ENCODE results near the gene CHIC1.
"Not testable (repeated sequence)": the region's sequence is repeated elsewhere in the genome, so short reads cannot be mapped to it uniquely, and the experiment has no call there.

CHIC1 gene

GRCh38 chrX:73581002-73581628 is 18.1 kb downstream of the CHIC1 start:
- Histone ChIP-seq H4K20me1 (0 out of 2 replicates have a peak, but pooled peaks cover 5% of the 10 kb centered on the region), H3K27me3 (peaks cover 57% of the 10 kb centered on the region), H3K9ac (no peak overlapping the region), H3K4me2 (no peak overlapping the region), H3K4me1 (no peaks in the 10 kb centered on the region), H3K36me3 (no peaks in the 10 kb centered on the region), H3K4me3 (no peak overlapping the region), H3K27ac (no peak overlapping the region), H3K9me3 (no peaks in the 10 kb centered on the region)
- no peak for TF ChIP-seq Cebpa-rat (IDR thresholded peaks at IDR 0.05)

DNA sequence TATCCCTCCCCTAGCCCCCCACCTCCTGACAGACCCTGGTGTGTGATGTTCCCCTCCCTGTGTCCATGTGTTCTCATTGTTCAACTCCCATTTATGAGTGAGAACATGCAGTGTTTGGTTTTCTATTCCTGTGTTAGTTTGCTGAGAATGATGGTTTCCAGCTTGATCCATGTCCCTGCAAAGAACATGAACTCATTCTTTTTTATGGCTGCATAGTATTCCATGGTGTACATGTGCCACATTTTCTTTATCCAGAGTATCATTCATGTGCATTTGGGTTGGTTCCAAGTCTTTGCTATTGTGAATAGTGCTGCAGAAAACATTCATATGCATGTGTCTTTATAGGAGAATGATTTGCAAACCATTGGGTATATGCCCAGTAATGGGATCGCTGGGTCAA is 34.8 kb downstream of the CHIC1 start:
- H4K20me1 ChIP-seq, H3K4me1 ChIP-seq, H3K27ac ChIP-seq, H3K36me3 ChIP-seq, H3K4me2 ChIP-seq, H3K4me3 ChIP-seq, H3K9ac ChIP-seq: not testable (repeated sequence)
- Histone ChIP-seq H3K9me3 (peaks cover 11% of the 10 kb centered on the region; the same call in 1 of the 2 replicates), H3K27me3 (peaks cover 23% of the 10 kb centered on the region; the same call in 1 of the 2 replicates)

DNA sequence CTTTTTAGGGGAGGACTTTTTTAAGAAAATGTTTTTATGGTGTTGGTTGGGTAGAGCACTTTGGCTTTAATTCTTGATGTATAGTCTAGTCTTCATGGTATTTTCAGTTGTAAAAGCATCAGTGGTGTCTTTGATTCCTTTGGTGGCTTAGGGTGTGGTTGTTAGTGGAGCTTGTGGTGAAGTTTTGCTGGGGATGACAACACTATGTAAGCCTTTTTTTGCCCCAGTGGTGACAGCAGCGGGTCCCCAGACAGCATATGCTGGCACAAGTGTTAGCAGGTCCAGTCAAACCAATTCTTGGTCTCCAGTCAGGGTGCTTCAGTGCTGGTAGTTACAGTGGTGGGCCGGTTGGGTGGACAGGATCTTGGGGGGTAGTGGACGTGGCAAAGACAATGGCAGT is 52.0 kb downstream of the CHIC1 start:
- peaks cover 19% of the 10 kb centered on the region for H3K4me1 ChIP-seq
- TF ChIP-seq Cebpa-rat (IDR thresholded peaks at IDR 0.05) = no peak
- H3K4me3 ChIP-seq = no peak overlapping the region
- H3K9me3 ChIP-seq = peaks cover 48% of the 10 kb centered on the region
- no peak overlapping the region for H3K4me2 ChIP-seq
- no peak overlapping the region for H3K9ac ChIP-seq
- H4K20me1 ChIP-seq = 0 out of 2 replicates have a peak, but pooled peaks cover 7% of the 10 kb centered on the region
- H3K27me3 ChIP-seq = peaks cover 43% of the 10 kb centered on the region
- no peak overlapping the region for H3K27ac ChIP-seq
- H3K36me3 ChIP-seq = 0 out of 2 replicates have a peak, but pooled peaks cover 8% of the 10 kb centered on the region

- not testable (repeated sequence) for H3K27ac ChIP-seq, H3K4me2 ChIP-seq, H3K4me1 ChIP-seq, H3K36me3 ChIP-seq, H3K4me3 ChIP-seq, H3K9ac ChIP-seq, H4K20me1 ChIP-seq
- Histone ChIP-seq H3K27me3 (peaks cover 24% of the 10 kb centered on the region; the same call in 1 of the 2 replicates), H3K9me3 (peaks cover 64% of the 10 kb centered on the region)
These were observed 78.7 kb downstream of the CHIC1 start for GRCh38 chrX:73641669-73642068.

DNA sequence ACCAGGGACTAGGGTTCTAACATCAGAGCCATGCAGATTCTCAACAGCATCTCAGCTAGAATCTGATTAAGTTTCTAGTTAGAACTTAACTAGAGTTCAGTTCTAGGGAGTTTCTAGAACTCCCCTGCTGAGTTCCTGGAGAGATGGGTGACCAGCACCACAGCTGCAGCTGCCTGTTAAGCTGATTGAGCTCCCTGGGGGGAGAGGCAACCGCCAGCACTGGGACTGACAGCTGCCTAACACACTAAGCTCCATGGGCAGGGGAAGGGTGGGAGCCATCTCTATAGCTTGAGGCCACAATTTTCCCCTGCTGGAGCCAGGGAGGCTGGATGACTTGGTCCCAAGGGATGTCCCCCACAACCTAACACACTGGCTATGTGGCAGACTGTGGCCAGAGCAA is 84.2 kb downstream of the CHIC1 start:
- peak overlapping the region; percentile 62; the same call in 1 of the 2 replicates for H3K27ac ChIP-seq
- H3K9me3 ChIP-seq = peaks cover 62% of the 10 kb centered on the region
- peaks cover 12% of the 10 kb centered on the region for H3K4me1 ChIP-seq
- H3K9ac ChIP-seq = no peak overlapping the region
- no peak for TF ChIP-seq Cebpa-rat (IDR thresholded peaks at IDR 0.05)
- peak overlapping the region; percentile 57 for H3K4me2 ChIP-seq
- H4K20me1 ChIP-seq = no peaks in the 10 kb centered on the region
- no peaks in the 10 kb centered on the region for H3K36me3 ChIP-seq
- H3K27me3 ChIP-seq = peaks cover 50% of the 10 kb centered on the region
- no peak overlapping the region for H3K4me3 ChIP-seq

DNA sequence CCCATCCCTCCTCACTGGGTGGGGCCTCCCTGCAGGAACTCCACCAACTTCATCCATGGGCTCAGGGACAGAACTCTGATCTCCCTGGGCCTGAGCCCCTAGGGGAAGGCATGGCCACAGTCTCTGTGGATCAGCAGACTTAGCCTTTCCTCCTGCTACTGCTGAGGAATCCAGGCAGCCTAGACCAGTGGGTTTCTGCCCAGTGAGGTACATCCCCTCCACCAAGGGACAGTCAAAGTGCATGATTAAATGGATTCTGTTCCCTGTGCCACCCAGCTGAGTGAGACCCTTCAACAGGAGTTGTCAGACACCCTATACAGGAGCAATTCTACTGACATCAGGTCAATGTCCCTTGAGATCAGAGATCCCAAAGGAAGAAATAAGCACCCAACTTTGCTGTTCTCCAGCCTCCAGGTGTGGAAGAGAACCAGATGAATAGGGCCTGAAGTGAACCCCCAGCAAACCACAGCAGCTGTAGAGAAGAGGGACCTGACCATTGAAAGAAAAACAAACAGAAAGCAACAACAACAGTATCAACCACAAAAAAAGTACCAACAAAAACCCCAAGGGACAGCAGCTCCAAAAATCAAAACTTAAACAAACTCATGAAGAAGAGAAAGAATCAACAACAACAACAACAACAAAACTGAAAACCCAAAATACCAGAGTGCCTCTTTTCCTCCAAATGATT is 84.8 kb downstream of the CHIC1 start:
- H3K27ac ChIP-seq = peak overlapping the region; percentile 62
- no peaks in the 10 kb centered on the region for H3K36me3 ChIP-seq
- H3K9ac ChIP-seq = no peak overlapping the region
- H3K27me3 ChIP-seq = peaks cover 53% of the 10 kb centered on the region
- H3K4me2 ChIP-seq = peak overlapping the region; percentile 57
- peaks cover 62% of the 10 kb centered on the region for H3K9me3 ChIP-seq
- H3K4me3 ChIP-seq = no peak overlapping the region
- peaks cover 12% of the 10 kb centered on the region for H3K4me1 ChIP-seq
- no peaks in the 10 kb centered on the region for H4K20me1 ChIP-seq
- TF ChIP-seq Cebpa-rat (IDR thresholded peaks at IDR 0.05) = no peak

DNA sequence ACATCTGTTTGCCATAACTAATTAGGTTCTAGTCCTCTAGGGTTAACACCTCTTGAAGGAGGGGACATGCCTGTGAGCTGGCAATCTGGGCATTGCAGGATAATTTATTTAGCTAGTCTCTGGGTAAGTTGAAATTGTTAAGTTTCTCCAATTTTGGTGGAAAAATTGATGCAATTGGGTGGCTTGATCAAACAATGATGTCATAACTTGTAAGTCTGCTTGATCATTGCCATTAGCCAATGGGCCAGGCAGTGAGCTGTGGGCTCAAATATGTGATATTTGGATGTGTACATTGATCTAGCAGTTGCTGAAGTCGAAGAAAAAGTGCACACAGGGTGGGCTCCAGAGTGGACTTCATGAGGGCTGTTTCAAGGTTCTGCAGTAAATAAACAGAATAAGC is 98.3 kb downstream of the CHIC1 start:
- H3K9ac ChIP-seq, H3K4me1 ChIP-seq, H3K27ac ChIP-seq, H3K4me2 ChIP-seq, H3K4me3 ChIP-seq, H4K20me1 ChIP-seq: not testable (repeated sequence)
- Histone ChIP-seq H3K36me3 (peaks cover 11% of the 10 kb centered on the region; the same call in 1 of the 2 replicates), H3K9me3 (peaks cover 58% of the 10 kb centered on the region), H3K27me3 (peaks cover 40% of the 10 kb centered on the region)

- Histone ChIP-seq H3K36me3 (peaks cover 13% of the 10 kb centered on the region; the same call in 1 of the 2 replicates), H3K4me1 (no peaks in the 10 kb centered on the region), H3K27ac (no peak overlapping the region), H3K9me3 (peaks cover 56% of the 10 kb centered on the region), H3K4me2 (no peak overlapping the region), H3K4me3 (no peak overlapping the region), H4K20me1 (no peaks in the 10 kb centered on the region), H3K27me3 (peaks cover 43% of the 10 kb centered on the region), H3K9ac (no peak overlapping the region)
- TF ChIP-seq Cebpa-rat (IDR thresholded peaks at IDR 0.05) = no peak
These were observed 105.8 kb downstream of the CHIC1 start for GRCh38 chrX:73668779-73669178.

DNA sequence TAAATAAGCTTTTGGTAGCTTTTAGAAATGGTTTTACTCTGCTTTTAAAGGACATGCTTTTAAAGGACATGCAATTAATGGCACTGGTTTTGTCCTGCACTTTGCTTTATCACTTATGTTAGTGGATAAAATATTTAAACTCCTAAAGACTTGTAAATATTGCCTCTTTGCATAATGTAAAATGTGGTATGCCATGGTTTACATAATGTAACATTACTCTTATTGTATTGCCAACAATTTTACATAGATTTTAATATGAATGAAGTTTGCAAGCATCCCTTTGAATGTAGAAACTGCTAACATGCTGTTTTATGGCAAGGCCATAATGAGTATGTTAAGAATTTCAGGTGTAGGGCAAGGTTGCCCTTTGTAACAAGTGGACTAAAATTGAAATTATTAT is 118.4 kb downstream of the CHIC1 start:
- Histone ChIP-seq H3K4me1 (no peaks in the 10 kb centered on the region), H3K9ac (no peak overlapping the region), H4K20me1 (0 out of 2 replicates have a peak, but pooled peaks cover 6% of the 10 kb centered on the region), H3K36me3 (no peaks in the 10 kb centered on the region), H3K4me3 (no peak overlapping the region), H3K4me2 (no peak overlapping the region), H3K27me3 (peaks cover 42% of the 10 kb centered on the region; the same call in 1 of the 2 replicates), H3K9me3 (peaks cover 14% of the 10 kb centered on the region; the same call in 1 of the 2 replicates), H3K27ac (no peak overlapping the region)
- no peak for TF ChIP-seq Cebpa-rat (IDR thresholded peaks at IDR 0.05)

DNA sequence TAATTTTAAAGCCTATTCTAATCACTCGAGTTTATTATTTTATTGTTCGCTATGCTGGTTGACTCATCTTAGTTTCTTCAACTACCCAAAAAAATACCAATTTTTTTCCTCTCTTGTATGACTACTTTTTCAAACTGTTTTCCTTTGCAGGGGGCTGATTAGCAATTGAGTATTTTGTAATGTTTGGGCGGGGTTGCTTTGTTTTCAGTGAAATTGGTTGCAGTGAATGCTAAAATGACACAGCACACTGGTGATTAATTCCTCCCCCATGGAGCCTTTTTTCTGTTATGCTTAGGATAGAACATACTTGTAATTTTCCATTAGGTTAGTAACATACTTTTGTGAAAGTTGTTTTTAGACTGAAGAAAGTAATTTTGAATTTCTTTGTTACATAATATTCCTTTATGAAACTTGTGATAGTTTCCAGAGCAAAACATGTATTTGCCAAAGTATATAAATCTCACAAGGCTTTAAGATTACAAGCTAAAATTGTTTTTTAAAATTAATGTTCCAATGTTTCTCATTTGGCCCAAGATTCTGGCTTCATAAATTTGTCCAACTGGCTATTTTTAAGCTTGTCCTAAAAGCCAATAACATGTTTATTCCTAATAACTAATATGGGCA is 120.4 kb downstream of the CHIC1 start:
- peaks cover 46% of the 10 kb centered on the region; the same call in 1 of the 2 replicates for H3K27me3 ChIP-seq
- no peak for TF ChIP-seq Cebpa-rat (IDR thresholded peaks at IDR 0.05)
- no peak overlapping the region for H3K27ac ChIP-seq
- no peak overlapping the region for H3K4me2 ChIP-seq
- peaks cover 1% of the 10 kb centered on the region; the same call in 1 of the 2 replicates for H3K9me3 ChIP-seq
- 0 out of 2 replicates have a peak, but pooled peaks cover 2% of the 10 kb centered on the region for H4K20me1 ChIP-seq
- no peaks in the 10 kb centered on the region for H3K4me1 ChIP-seq
- H3K36me3 ChIP-seq = no peaks in the 10 kb centered on the region
- no peak overlapping the region for H3K9ac ChIP-seq
- H3K4me3 ChIP-seq = no peak overlapping the region

DNA sequence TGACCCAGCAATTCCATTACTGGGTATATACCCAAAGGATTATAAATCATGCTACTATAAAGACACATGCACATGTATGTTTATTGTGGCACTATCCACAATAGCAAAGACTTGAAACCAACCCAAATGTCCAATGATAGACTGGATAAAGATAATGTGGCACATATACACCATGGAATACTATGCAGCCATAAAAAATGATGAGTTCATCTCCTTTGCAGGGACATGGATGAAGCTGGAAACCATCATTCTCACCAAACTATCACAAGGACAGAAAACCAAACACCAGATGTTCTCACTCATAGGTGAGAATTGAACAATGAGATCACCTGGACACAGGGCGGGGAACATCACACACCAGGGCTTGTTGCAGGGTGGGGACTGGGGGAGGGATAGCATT is 144.0 kb downstream of the CHIC1 start:
- not testable (repeated sequence) for H3K4me2 ChIP-seq, H3K4me3 ChIP-seq, H3K9ac ChIP-seq, H3K4me1 ChIP-seq, H4K20me1 ChIP-seq, H3K27ac ChIP-seq, H3K36me3 ChIP-seq
- Histone ChIP-seq H3K27me3 (peaks cover 48% of the 10 kb centered on the region), H3K9me3 (peaks cover 15% of the 10 kb centered on the region; the same call in 1 of the 2 replicates)
